HG02852 (cell line): ENCODE data around the gene KCNAB1.
A peak's percentile ranks its signal among the peaks of the same experiment; 100 is the strongest.

Source experiments
- ATAC-seq: cut with Tn5 transposase; IDR thresholded peaks from one replicate; pipeline ENCODE4 v1.9.1; 2021; ENCODE audit warnings: mild to moderate bottlenecking, moderate library complexity; ENCODE audit not compliant: unreplicated experiment

Gene KCNAB1

DNA sequence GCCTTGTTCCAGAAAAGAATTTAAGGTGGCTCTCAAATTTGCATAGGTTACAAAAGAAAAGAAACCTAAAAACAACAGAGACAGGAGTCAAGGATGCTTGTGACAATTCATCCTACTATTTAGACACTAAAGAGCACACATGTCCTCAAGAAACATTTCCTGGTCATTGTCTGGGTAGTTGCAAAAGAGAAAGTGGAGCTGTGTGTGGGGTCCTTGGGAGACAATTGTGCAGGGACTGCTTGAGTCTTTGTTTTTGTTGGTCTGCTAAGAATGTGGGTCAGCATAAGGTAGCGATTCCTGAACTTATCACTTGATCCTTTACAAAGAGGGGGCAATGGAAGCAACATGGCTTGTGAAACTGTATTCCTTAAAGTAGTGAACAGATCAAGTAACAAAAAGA, 185.3 kb downstream of the KCNAB1 start:
- ATAC-seq, result no peak

DNA sequence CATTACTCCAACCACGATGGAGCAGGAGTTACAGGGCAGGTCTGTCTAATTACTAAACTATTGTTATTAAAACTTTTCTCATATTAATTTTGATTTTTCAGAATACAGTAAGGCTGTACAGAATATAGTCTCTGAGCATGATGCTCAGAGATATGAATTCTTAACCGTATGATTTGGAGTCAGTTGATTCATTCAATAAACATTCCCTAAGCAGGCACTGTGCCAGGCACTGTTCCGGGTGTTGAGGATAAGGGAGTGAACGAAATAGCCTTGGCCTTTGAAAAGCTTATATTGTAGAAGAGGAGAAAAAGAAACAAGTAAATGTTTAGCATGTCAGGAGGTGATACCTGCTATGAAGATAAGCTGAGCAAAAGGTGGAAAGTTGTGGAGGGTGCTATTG, 187.3 kb downstream of the KCNAB1 start:
- ATAC-seq, result no peak

GRCh38 chr3:156311431-156311830, 191.1 kb downstream of the KCNAB1 start:
- no peak for ATAC-seq

DNA sequence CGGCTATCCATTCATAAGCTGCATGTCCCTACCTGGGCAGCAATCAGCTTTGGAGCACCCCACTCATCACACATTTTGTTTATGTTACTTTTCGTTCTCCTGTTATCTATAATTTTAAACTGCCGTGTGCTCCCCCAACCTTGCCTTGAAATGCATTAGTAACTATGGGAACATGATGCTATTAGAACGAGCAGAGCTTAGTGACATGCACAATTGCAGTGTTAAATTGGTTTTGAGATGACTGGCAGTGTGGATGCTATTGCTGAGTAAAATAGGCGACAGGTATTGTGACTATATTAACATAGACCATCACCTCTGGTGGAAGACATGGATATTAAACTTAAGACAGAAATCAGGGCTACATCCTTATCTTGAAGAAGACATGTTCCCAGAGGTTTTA, 191.6 kb downstream of the KCNAB1 start:
- no peak for ATAC-seq

- ATAC-seq, result no peak
Observed at GRCh38 chr3:156316076-156316475, 195.7 kb downstream of the KCNAB1 start.

DNA sequence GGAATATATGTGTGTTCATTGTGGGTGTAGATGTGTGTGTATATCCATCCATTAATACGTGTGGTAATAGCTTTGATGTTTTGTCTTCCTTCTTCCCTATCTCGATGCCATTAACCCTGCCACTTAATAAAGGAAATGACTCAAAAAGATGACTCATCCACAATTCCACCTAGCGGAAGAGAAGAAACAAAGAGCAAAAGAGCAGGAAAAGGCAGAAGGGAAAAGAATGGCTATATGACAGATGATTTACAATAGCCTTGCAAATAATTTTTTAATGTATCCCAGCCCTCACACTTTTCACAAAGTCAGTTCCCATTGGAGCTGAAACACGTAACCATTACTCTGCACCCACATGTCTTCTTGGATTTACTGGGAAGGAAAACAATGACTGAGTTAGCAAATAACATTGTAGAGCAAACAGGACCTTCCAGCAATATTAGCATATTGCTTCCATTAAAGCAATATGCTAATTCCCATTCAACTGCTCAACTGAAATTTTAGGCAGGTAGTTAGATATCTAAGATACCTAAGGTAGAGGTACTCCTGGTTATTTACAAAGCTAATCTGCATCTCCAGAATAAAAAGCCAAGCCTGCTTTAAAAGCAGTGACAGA, 197.2 kb downstream of the KCNAB1 start:
- no peak for ATAC-seq

DNA sequence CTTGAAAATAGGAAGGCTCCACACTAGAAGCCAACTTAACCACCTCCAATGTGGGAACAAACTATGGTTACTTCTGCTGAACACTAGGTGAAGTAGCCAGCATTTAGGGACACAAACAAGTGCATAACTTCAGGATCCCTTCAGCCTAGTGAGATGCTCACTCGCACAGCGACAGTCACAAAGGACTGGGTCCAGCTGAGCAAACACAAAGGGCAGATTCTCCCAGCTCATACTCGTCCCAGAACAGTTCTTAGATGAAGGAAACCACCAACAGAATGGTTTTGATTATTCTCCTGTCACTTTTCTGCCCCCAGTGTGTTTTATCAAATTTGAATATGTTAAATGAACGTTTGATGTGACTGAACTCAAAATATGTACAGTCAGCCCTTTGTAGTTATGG, 201.6 kb downstream of the KCNAB1 start:
- ATAC-seq, result no peak

DNA sequence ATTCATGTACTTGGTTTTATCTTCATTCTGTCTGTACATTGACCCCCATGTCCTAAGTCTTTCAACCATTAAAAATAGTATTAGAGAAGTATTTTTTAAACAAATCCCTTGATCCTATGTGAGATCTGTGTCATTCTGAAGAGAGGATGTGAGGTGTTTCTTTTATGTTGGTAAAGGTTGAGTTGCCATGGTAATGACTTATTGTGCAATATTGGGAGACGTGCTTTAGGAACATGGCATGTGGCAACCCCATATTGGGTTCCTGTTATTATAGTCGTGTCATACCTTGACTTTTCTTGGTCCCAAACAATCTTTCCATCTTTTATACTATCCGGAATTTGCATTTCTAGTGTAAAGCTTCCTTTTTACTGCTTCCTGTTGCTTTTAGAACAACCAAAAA, 203.1 kb downstream of the KCNAB1 start:
- no peak for ATAC-seq

DNA sequence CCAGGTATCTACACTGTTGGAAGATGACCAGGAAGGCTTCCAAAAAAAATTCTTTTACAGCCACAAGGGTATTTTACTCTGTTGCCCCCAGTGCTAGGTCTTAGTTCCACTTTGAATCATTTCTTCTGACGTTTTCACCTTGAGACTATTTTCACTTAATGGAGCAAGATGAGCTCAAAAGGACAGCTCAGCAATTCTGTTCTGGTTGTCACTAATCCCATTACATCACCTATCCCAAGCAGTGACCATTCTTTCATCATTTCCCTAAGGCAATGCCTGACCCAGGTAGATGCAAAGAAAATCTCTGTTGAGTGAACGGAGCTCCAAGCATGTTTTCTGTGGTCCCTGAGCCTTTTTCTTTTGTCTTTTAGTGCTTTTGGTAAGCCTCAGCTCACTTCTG, 210.0 kb downstream of the KCNAB1 start:
- no peak for ATAC-seq

DNA sequence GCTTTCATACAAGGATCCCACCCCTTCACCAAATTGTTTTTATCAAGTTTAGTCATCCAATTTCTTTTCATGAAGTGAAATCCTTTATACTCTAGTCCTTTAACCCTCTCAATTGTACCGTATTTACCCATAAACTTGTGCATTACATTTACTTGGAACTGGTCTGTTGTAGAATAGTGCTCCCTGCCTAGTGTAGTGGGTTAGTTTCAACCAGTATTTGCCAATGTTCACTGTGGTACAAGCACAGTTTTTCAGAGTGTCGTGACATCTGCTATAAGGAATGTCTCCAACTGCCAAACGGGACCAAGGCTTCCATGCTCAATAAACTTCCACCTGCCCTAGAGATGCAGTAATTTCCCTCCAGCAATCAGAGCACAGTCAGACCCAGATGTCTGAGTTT, 211.9 kb downstream of the KCNAB1 start:
- ATAC-seq, result no peak

DNA sequence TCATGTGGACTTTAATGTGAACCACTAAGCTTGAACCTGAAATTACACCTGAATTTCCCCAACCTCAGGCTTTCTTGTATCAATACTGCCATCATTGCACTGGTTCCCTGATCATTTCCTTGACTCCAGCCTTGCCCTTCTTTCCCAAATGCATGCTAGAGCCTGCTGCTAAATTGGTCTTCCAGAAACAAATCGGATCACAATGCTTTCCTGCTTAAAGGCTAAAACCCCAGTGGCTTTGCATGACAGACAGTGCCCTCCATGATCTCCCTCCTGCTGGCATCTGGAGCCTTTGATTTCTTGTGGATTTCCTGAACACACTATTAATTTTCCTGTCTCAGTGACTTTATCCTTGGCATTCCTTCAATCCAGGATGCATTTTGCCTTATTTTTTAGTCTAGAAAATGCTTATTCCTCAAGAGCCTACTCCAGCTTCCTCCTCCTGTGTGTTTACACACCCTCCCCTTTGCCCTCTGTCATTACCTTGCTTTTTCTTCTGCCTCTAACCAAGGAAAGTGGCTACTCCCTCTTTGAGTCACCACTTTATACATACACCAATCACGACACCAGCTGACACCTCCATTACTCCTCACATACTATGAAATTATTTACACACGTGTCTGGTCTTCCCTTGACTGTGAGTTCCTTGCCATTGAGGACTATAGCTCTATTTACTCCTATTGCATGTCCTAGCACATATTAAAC, 214.6 kb downstream of the KCNAB1 start:
- no peak for ATAC-seq

DNA sequence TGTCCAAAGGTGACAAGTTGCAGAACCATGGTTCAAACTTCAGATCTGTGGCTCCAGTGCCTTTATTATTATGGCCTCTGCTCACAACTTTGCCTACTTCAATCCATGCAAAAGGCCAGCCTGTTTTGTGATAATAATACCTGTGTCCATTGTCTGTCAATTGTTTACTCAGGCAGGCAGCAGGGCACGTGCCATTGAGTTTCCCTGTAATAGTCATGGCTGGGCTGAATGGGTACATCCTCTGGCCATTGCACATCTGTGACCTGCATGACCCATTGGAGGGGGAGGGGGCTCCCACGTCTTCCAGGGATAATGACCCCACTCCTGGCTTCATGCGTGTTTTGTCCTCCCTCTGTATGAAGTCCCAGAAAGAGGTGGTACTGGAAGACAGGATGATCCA, 219.1 kb downstream of the KCNAB1 start:
- ATAC-seq, result no peak

DNA sequence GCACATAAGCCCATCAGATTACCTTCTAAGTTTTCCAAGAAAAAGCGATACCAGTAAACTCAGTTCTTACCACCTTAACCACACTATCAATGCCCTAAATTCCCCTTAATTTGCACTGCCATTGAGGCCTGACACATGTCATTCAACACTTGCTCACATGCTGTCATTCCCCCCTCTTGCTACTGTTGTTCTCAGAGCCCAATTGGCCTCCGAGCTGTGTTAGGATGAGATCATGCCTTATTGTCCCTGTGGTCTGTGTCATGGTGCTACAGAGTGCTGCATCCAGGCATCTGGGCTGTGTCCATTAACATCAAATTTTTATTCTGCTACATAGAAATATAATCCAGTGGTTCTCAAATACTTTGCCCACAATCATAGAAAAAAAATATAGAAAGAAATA, 221.0 kb downstream of the KCNAB1 start:
- no peak for ATAC-seq

DNA sequence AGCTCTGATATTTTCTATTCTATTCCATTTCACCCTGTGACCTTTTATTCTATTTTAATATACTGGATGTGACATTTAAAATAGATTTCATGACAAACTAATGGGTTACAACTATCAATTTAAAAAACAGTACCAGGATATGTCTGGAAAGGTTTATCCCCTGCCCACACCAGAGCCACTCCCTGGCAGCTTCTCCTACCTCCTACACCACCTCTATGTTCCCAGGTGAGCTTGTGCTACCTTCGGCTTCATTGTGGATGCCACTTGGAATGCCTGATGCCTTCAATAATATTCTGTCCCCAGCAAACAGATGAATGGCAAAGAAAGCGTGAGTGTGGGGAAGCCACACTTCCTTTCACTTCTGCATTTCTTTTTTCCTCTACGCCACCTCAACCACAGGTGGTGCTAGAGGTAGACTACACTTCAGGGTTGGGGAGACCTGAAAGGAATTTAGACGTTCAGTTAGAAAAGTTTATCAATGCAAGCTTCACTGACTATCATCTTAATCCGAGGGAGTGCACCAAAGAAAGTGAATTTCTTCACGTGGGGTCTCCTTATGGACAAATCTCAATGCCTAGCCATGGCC, 221.5 kb downstream of the KCNAB1 start:
- ATAC-seq, result peak; percentile 100

- no peak for ATAC-seq
Observed at GRCh38 chr3:156344215-156344614, 223.8 kb downstream of the KCNAB1 start.

DNA sequence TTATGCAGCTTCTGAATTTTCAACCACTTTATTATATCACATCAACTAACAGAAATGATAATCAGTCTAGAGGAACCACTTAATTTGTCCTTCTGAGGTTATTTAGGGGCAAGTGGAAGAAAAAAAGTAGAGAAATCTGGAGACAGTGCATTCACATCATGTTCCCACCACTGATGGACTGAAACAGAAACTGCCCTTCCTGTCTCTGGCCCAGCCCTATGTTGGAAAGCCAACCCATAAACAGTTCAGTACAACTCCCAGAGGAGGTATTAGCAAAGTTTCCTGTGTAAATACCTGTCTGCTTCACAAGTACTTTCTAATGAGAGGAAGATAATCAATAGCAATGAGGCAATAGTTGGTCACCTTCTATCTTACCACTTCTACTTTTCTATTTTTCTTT, 228.7 kb downstream of the KCNAB1 start:
- no peak for ATAC-seq

GRCh38 chr3:156349978-156350377, 229.6 kb downstream of the KCNAB1 start:
- ATAC-seq, result no peak

GRCh38 chr3:156350781-156351180, 230.4 kb downstream of the KCNAB1 start:
- ATAC-seq, result no peak

DNA sequence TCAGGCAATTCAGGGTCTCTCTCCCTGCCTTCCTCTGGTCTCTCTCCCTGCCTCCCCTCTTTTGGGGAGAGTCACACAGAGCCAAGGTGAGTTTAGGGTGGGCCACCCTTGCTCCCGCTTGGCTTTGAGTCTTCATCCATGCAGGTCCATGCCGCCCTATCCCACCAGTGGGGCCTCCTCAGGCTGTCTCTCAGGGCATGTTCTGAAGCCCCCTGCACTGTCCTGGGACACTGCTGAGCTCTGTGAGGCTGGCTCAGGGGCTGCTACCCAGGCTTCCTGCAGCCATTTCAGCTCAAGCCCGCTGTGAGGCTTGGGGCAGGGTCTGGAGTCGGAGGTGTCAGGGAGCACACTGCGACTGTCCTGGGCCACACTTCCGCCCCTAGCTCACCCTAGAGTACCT, 231.4 kb downstream of the KCNAB1 start:
- no peak for ATAC-seq

- no peak for ATAC-seq
Observed at GRCh38 chr3:156352728-156353127, 232.3 kb downstream of the KCNAB1 start.

GRCh38 chr3:156353563-156353962, 233.2 kb downstream of the KCNAB1 start:
- ATAC-seq, result no peak

- no peak for ATAC-seq
Observed at GRCh38 chr3:156356537-156357363, 236.4 kb downstream of the KCNAB1 start.
